GM18517 (cell line): Measurements from ENCODE around the gene CCDC33.

Experiments
- ATAC-seq: cut with Tn5 transposase; IDR thresholded peaks from one replicate; pipeline ENCODE4 v1.9.1; 2021; ENCODE audit warnings: mild to moderate bottlenecking, moderate library complexity; ENCODE audit not compliant: unreplicated experiment

Gene CCDC33

DNA sequence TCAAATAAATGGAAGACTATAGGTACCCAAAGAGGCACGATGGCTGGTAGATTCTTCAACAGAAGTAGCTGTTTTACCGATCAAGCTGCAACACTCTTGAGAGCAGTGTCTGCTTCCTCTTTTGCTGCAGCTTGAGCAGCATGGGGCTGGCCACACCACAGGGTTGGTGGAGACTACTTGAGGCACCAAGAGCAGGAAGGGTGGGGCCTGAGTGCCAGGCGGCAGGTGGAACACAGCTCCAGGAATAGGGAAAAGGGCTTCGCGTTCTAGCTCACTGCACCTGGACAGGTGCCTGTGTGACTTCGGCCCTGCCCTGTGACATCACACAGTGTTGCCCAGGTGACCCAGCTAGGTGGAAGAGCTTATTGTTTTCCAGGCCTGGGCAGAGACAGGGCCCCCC, at the start of gene CCDC33:
TSS of gene CCDC33 (plus strand) at position 365 of the 400 bp plus-strand sequence. CDS start 394 bp downstream, outside the sequence.
- no peak for ATAC-seq

DNA sequence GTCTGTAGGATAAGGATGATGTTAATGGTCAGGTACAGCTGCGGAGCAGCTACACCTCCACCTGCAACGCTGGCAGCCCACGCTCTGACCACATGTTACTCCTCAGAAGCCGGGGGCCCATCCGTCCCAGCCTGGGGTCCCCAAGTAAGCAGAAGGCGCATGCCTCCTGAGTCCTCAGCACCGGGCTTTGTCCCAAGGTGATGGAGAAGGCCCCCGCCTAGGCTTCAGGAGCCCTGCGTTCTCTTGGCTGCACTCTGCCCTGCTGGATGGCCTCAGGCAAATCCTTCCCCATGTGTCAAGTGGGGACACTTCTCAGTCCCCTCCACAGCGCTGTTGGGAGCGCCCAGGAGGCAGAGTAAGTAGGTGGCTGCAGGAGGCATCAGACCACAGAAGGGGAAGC, 47.9 kb upstream of the CCDC33 start:
- no peak for ATAC-seq

- no peak for ATAC-seq
Observed at GRCh38 chr15:74191798-74192197, 44.3 kb upstream of the CCDC33 start.

DNA sequence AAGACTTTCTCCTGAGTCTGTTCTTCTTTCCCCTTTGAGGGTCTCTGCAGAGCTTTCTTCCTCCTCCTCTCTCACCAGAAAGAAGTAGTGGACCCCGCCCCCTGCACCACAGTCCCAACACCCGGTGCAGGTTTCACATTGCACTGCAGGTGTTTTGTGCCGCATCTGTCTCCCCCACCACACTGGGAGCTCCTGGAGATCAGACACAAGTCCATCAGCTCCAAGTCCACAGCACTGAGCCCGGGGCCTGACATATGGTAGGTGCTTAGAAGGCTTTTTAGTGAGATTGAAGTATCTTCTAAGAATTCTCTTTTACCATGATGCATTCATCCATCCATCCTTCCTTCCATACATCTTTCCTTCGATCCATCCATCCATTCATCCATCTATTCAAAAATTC, 43.4 kb upstream of the CCDC33 start:
- no peak for ATAC-seq

DNA sequence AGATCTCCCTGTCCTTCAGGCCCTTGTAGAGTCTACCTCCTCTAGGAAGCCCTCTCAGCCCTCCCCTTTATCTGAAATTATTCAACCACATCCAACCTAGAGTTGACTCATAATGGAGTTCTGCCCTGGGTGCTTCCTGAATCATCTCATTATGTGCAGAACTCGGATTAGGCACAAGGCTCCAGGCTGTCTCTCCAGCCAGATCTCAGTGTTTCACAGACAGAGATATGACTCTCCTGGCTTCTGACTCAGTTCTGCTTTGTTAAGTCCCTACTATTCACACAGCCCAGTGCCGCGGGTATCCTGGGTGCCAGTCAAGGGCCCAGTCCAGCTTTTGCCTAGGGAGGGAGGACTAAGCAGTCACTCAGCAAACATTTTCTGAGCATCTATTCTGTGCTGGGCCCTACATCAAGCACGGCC, 42.8 kb upstream of the CCDC33 start:
- ATAC-seq = no peak

GRCh38 chr15:74193905-74194304, 42.2 kb upstream of the CCDC33 start:
- ATAC-seq = no peak

GRCh38 chr15:74194572-74195559, 41.3 kb upstream of the CCDC33 start:
- no peak for ATAC-seq

- ATAC-seq = no peak
Observed at GRCh38 chr15:74196175-74196574, 40.0 kb upstream of the CCDC33 start.

DNA sequence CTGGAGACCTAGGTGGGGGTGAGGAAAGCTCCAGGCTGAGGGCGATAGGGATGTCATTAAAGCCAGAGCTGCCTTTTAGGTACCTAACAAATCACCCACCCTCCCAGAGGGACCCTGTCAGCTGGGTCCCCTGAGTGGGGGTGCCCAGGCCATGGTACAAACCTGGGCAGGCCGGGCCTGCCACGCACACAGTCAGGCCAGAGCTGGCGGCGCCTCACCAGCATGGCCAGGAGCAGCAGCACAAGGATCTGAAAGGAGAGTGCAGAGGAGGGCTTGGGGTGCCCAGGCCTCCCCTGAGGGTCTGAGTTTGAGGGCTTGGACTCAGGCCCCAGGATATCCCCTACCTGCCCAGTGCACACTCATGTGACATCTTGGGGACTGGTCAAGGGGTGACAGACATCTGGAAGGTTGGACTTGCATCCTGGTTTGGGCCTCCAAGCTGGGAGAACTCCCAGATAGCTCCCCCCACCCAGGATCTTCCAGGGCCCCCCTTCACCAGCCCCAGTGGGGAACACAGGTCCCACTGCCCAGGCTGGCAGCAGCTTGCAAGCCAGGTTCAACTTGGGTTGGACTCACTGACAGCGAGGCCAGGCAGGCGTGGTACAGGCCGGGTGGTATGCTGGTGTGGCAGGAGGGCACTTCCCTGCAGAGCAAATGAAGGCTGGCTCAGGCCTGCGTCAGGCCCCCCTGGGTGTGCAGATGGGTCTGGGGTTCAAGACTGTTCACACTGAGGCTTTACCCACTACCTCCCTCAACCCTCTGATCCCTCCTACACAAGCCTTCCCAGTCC, 38.8 kb upstream of the CCDC33 start:
- no peak for ATAC-seq

- ATAC-seq = no peak
Observed at GRCh38 chr15:74199297-74199652, 36.9 kb upstream of the CCDC33 start.

GRCh38 chr15:74200412-74200815, 35.7 kb upstream of the CCDC33 start:
- no peak for ATAC-seq

GRCh38 chr15:74200871-74201419, 35.2 kb upstream of the CCDC33 start:
- no peak for ATAC-seq

DNA sequence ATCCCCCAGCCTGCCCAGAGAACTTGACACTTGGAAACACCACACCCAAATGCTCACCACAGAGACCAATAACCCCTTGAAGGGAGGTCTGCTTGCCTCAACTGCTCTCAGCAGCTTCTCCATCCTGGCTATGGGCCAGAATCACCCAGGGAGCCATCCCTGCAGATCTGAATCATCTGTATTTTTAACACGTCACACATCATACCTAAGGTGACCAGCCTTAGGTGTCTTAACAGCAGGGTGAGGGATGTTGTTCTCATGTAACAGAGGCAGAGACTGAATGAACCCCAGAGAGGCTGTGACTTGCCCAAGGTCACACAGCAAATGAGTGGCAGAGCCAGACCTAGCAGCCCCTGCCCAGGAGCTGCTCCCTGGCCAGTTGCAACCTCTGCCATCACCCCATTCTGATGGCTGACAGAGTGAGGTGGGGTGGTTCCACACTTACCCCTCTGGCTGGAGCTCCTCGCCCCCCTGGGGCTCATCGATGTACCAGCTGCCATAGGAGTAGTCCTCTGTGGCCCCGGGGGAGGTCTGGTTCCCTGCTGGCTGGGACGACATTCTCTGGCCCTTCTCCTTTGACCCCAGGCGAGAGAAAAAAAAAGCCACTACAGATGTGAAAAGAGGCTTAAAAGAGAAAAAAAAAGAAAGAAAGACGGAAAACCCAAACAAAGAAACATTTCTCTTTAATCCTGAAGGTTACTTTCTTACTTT, 34.3 kb upstream of the CCDC33 start:
- ATAC-seq = no peak

- ATAC-seq = no peak
Observed at GRCh38 chr15:74202452-74203401, 33.4 kb upstream of the CCDC33 start, which contains the start of gene STRA6. Gene STRA6, minus strand, starts transcription at chr15:74202787. Its CDS starts 520 bp downstream, at chr15:74202267.

DNA sequence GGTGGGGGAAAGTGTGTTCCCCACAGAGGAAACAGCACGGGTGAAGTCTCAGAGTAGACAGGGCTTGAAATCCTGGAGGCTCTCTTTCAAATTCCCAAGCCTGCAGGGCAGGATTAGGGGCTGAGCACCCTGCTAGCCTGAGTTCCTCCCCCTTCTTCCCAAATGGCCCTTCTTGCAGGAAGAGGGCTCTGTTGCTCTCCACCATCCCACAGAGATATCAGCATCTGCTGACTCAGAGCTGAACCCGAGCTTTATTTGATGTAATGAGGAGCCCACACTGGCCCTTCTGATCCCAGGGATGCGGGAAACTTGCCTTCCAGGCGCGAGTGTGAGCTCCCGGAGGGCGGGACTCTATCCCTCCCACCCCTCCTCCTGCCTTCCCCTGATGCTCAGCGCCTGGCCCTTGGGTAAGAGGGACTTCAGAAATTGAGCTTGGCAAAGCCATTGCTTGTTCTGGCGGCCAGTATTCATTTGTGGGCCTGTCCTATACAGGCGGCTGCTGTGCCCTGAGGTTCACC, 32.2 kb upstream of the CCDC33 start:
- ATAC-seq = no peak

DNA sequence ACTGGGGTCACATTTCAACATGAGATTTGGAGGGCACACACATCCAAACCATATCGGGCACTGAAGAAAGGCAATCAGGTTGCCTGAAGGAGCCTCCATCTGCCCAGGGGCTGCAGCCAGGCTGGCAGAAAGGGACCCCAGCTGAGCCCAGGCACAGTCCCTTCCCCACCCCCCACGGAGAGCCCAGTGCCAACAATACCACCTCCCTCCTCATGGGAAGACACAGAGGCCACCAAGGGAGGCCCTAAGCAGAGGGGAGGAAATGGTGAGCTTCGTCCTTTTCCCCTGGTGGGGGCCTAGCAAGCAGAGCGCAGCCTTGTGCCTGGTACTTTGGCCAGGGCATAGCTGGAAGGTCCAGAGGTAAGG, 30.6 kb upstream of the CCDC33 start:
- no peak for ATAC-seq

DNA sequence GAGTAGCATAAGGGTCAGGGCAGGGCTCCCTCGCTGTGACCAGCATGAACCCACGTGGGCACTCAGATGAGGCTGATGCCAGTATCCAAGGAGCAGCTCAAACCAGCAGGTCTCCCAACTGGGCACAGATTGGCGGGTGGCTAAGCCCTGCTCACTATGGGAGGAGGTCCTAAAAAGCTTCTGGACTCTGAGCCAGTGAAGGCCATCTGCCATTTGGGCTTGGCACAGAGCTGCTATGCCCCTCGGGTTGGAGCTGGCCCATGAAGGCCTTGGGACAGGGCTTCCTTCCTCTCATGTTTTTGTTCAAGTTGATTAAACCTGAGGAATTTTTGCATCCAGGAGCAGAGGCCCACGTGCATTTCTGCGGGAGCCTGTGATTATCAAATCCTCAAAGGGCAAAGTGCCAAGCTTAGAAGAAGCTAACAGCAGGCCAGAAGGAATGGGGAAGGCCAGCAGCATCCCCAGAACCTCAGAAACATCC, 29.3 kb upstream of the CCDC33 start:
- ATAC-seq = no peak

DNA sequence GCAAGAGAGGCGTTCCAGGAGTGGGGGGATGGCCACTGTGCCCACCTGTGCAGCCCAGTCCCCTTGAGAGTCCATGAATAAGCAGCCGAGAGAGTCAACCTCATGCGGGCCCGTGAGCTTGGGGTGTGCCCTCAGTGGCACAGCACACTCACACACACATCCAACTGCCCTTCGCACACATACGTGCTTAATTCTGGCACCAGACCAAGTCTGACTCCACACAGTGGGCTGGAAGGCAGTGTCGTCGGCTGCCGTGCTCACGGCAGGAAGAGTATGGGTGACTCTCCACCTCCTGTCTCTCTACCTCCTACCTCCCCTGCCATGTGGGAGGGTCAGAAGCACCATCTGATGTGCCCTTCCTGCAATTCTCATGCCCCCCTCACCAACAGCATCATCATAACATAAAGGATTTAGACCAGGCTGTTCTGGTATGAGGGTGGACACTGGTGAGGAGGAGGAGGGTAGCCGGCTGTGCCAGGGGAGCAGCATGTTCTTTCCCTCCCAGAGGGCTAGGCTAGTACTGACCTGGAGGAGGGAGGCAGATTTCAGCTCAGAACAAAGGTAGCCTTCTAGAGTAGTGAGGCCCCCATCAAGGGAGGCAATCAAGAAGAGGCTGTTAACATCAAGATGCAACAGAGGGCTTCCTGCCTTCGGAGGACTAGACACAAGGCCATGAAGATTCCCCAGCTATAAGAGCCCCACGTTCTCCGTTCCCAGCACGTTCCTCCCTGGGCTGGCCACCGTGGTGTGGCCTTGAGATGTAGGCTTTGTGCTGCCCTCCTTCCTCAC, 28.3 kb upstream of the CCDC33 start:
- ATAC-seq = no peak

DNA sequence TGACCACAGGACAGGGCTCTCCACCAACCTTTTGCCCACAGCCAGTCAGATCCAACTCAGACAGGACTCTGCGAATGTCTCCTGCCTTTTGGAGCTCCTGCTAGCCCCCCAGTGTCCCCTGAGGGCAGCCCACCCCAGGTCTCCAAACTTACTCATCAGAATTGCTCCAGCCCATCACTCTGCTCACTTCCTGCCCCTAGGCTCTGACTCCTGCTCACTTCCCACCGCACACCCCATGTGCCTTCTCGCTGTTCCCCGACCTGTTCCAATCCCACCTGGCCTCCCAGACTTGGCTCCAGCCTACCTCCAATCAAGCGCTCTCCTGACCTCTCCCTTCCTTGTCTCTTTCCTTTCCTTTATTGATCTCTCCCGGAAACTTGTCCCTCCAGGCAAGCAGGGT, 27.6 kb upstream of the CCDC33 start:
- ATAC-seq = no peak
